A549 treated with AZD9567 at 1 μM for 4 hours (cell line): ENCODE results near the gene TOR1B. TPM values are rescaled to one million over a fixed set of nuclear protein-coding genes. Genes with fewer than 3 reads are reported as not detected.

Source experiments
- total RNA-seq: library from RNA; stranded (reverse); fragments of 200-300 nt; extraction: Qiagen RNA extraction; gene quantifications from 5 replicates; pipeline ENCODE4 v1.2.3, GENCODE V29; 2022; ENCODE audit not compliant: insufficient read depth

TOR1B gene
- total RNA-seq, result 21.4 to 28.2 TPM (median 25.6 TPM) in 5 replicates

GRCh38 chr9:129802833-129803675 is at the start of gene TOR1B:
TSS of gene TOR1B (plus strand) at chr9:129803184. CDS start at chr9:129803213, 29 bp downstream.

GRCh38 chr9:129823935-129824601 is 21.1 kb downstream of the TOR1B start, which contains the start of gene TOR1A:
TSS of gene TOR1A (minus strand) at chr9:129824136. CDS start at chr9:129824085, 51 bp downstream.

GRCh38 chr9:129835128-129835859 is 32.3 kb downstream of the TOR1B start, which contains the start of the genes C9orf78 and USP20:
TSS of gene C9orf78 (minus strand) at chr9:129835275. CDS start at chr9:129835221, 54 bp downstream.
TSS of gene USP20 (plus strand) at chr9:129835458. CDS start at chr9:129852556, 17,098 bp downstream.

Other genes starting within 250 kb of the TOR1B start
- 0.10 to 0.15 TPM in 2 of 5 replicates, not detected in the others for gene C9orf50, start 182.1 kb upstream of the TOR1B start, total RNA-seq
- 93.1 to 112 TPM (median 95.2 TPM) in 5 replicates for gene NTMT1, start 177.0 kb upstream of the TOR1B start, total RNA-seq
- 20.6 to 26.7 TPM (median 26.5 TPM) in 5 replicates for gene ASB6, start 161.0 kb upstream of the TOR1B start, total RNA-seq
- 3.3 to 8.7 TPM (median 7.6 TPM) in 5 replicates for gene PRRX2, start 137.5 kb upstream of the TOR1B start, total RNA-seq
- gene PTGES, start 50.1 kb upstream of the TOR1B start, total RNA-seq, result 132 to 150 TPM (median 135 TPM) in 5 replicates
- gene TOR1A, start 21.0 kb downstream of the TOR1B start, total RNA-seq, result 58.8 to 68.0 TPM (median 64.2 TPM) in 5 replicates
- 48.4 to 53.9 TPM (median 51.9 TPM) in 5 replicates for gene C9orf78, start 32.1 kb downstream of the TOR1B start, total RNA-seq
- 2.2 to 7.3 TPM (median 6.9 TPM) in 5 replicates for gene USP20, start 32.3 kb downstream of the TOR1B start, total RNA-seq
- 12.9 to 15.5 TPM (median 14.2 TPM) in 5 replicates for gene FNBP1, start 240.0 kb downstream of the TOR1B start, total RNA-seq